Measurements from ENCODE around the gene MMD.
"Not testable (repeated sequence)": the region's sequence is repeated elsewhere in the genome, so short reads cannot be mapped to it uniquely, and the experiment has no call there.

The MMD gene, protein sequence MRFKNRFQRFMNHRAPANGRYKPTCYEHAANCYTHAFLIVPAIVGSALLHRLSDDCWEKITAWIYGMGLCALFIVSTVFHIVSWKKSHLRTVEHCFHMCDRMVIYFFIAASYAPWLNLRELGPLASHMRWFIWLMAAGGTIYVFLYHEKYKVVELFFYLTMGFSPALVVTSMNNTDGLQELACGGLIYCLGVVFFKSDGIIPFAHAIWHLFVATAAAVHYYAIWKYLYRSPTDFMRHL

DNA sequence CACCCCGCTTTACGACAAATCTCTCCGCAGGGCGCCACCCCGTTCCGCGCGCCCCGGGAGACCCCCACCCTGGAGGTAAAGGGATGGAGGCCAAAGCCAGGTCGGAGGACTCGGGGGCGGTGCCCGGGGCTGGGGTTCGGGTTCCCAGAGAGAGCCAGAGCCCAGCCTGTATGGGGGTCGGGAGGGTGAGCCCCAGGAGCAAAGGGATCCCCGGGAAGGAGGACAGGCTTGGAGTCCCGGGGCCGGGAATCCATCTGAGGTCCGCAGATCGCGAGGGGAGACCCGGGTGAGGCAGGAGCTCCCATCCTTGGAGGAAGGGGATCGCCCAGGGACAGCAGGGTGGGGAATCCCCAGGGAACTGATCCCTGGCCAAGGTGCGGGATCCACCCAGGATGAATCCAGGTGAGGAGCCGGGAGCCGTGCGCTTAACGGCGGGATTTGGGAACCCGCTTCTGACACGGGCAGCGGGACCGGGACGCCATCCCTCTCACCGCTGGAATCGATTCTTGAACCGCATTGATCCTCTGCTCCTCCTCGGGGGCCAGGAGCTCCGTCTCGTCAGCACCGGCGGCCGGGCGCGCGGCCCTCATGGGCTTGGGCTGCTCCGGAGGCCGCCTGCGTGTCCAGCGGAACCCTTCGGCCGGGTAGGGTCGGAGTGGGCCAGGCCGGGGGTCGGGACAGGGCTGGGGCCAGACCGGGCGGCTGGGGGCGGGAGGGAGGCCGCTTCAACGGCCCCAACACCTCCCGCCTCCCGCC, at the start of gene MMD:
TSS of gene MMD (minus strand) at position 657 of the 756 bp plus-strand sequence. CDS start at position 517, 140 bp downstream.
- DNase-seq, result no peak

DNA sequence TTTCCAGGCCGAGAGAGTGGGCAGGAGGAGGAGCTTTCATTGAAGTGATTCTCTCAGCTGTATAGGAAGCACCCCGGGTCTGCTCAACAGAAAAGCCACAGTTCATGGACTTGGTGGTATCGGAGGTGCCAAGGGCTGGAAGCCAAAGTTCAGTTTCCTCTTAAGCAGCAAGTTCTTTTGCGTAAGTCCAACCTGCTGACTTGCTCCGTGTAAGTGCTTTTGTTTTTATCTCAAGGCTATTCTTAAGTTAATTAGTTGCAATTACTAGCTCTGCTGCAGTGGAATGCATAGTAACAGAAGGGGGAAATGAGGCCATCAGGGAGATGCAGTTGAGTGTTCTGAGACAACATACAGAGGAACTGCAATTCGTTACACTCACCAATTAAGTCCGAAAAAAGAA, 45.0 kb upstream of the MMD start:
- DNase-seq, result no peak

- DNase-seq, result not testable (repeated sequence)
These were observed 44.1 kb upstream of the MMD start for GRCh38 chr17:55465771-55466170.

- DNase-seq, result no peak
These were observed 42.0 kb upstream of the MMD start for GRCh38 chr17:55463600-55463999.

DNA sequence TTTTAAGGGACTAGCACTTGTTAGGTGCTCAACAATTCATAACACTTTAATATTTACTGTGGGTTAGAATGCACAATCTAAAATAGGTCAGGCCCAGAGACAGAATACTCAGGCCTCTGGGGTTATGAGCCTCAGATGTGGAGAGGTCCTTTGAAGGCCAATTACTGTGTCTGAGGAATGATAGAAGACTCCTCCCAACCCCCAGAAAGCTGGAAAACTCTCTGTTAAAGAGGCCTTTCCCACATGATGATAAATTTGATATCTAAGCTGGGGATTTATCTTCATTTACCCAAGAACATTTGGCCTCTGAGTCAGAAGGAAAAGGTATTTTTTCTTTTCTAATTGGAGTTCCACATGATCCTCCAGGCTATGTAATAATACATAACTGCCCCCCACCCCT, 41.1 kb upstream of the MMD start:
- DNase-seq, result no peak

GRCh38 chr17:55462234-55462633, 40.6 kb upstream of the MMD start:
- no peak for DNase-seq

- DNase-seq, result no peak
These were observed 37.3 kb upstream of the MMD start for GRCh38 chr17:55458978-55459377.

- no peak for DNase-seq
These were observed 36.8 kb upstream of the MMD start for GRCh38 chr17:55458287-55458900.

DNA sequence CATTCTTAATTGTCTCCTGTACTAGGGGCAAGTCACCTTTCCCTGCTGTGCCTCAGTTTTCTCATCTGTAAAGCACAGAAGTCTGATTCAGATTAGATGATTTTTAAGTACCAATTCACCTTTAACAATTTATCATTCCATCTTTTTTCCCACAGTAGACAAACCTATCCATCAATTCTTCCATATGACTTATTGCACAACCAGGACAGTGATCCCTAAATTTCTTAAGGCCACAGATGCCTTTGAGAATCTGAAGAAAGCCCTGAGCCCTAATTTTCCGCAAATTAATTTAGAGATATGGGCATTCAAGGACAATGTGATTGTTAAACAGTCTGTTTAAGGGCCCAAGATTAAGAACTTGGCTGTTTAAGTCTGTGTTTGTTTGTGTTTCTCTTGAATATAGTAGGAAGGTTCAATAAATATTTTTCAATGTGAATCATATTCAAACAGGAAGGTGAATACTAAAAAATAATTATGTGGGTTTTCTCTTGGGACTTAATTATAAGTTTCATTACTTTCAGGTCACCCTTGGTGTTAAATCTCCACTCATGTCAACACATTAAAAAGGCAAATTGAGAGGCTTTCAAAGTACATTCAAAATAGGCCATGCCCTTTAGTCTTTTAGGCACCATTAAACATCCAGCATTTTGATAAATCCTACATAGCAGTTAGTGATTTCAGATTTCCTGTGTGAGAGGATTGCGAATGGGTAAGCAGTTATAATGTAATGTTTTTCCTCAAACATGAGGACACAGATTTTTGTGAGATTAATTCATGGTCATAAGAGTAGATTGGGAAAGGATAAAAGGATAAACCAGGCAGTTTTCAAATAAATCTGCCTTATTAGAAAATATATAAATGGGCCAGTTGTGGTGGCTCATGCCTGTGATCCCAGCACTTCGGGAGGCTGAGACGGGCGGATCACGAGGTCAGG, 34.9 kb upstream of the MMD start:
- no peak for DNase-seq

GRCh38 chr17:55454906-55455474, 33.4 kb upstream of the MMD start:
- DNase-seq, result no peak

GRCh38 chr17:55453839-55454557, 32.4 kb upstream of the MMD start:
- no peak for DNase-seq

- no peak for DNase-seq
These were observed 30.6 kb upstream of the MMD start for GRCh38 chr17:55452139-55452790.

- no peak for DNase-seq
These were observed 30.1 kb upstream of the MMD start for GRCh38 chr17:55451758-55452138.

DNA sequence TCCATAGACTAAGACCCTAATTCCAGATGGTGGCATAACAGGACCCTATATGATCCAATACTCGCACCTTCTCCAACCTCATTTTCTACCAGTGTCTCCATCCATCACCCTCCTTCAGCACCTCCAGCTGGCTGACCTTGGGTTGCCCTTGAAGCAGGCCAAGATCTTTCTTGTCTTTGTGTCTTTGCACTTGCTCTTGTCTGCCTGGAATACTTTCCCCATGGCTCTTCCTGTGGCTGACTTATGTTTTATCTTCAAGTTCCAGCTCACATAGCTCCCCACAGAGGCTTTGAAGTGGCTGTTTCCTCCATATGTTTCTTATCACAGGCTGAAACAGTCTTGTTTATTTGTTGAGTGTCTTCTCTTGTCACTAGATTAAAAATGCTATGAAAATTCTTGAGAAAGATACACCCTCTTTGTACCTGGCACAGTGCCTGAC, 29.6 kb upstream of the MMD start:
- DNase-seq, result no peak

DNA sequence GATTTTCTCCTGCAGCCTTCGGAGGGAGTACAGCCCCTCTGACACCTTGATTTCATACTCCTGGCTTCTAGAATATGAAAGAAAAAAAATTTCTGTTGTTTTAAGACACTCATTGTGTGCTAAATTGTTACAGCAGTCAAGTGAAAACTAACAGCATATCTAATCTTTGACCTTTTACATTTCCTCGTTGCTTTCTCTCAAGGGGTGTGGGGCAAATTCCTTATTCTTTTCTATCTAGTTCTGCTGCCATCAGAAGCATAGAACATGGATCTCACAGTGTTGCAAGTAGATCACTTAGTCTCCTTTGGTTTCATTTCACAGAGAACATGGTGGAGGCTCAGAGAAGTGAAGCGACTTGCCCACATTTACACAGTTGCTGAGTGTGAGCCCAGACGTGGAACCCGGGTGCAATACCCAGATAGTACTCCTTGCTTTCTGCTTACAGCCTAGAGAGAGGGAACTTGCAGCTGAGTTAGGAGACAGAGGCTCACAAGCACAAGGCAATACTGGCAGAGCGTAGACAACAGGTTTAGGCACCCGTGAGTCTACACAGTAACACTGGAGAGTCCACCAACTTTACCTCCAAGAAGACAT, 28.7 kb upstream of the MMD start:
- no peak for DNase-seq

DNA sequence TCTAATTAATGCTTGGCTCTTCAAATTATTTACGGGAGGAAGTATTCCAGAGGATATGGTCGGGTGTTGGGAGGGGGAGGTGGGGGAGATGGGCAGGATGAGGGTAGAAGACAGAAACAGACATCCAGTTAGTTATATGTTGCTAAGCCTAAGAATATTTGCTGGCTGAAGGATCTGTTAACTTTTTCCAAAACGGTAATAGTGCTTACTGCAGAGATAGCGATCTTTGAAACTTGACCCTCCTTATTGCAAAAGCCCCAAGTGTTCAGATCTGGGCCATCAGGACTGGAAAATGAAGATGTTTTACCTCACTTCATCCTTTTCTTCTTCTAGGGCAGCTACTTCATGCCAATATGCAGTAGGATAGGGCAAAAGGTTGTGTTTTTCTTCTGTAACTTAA, 27.0 kb upstream of the MMD start:
- no peak for DNase-seq

- no peak for DNase-seq
These were observed 25.1 kb upstream of the MMD start for GRCh38 chr17:55446581-55447205.

DNA sequence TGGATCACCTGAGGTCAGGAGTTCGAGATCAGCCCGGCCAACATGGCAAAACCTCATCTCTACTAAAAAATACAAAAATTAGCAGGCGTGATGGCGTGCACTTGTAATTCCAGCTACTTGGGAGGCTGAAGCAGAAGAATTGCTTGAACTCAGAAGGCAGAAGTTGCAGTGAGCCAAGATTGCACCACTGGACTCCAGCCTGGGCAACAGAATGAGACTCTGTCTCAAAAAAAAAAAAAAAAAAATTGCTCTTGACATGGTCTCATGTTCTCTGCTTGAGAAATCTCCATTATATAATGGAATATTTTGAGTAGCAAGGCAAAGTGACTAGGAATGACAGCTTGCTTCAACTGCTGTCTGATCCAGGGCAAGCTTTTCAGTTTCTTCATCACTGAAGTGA, 24.4 kb upstream of the MMD start:
- DNase-seq, result not testable (repeated sequence)

- no peak for DNase-seq
These were observed 23.1 kb upstream of the MMD start for GRCh38 chr17:55444471-55445441.
